Vagina (tissue), 2 donors: ENCODE results near the gene PPP2R3C. TPM values are rescaled to one million over a fixed set of nuclear protein-coding genes. Genes with fewer than 3 reads are reported as not detected.
"Not testable (repeated sequence)": the region's sequence is repeated elsewhere in the genome, so short reads cannot be mapped to it uniquely, and the experiment has no call there.

Source experiments
- DNase-seq, 2 donors: peaks; one replicate each; pipeline ENCODE4 v3.0.0-alpha.2; 2017; ENCODE audit errors: extremely low spot score in 2 of 2
- H3K27ac ChIP-seq: fragments of 200-600 bp; sonication (generic); one replicate; pipeline ENCODE4 v1.5.1; 2019
- H3K27me3 ChIP-seq: fragments of 200-600 bp; sonication (generic); one replicate; pipeline ENCODE4 v1.5.1; 2019
- H3K36me3 ChIP-seq, 2 donors: fragments of 200-600 bp; sonication (generic); one replicate each; pipeline ENCODE4 v1.5.1; 2017 to 2019
- H3K4me1 ChIP-seq: fragments of 200-600 bp; sonication (generic); one replicate; pipeline ENCODE4 v1.5.1; 2019
- H3K4me3 ChIP-seq, 2 donors: fragments of 200-600 bp; sonication (generic); 1 replicate in 1 of 2; 2 replicates in 1 of 2; pipeline ENCODE4 v1.5.1; 2016 to 2019
- H3K9me3 ChIP-seq: fragments of 200-600 bp; sonication (generic); one replicate; pipeline ENCODE4 v1.5.1; 2019
- POLR2A ChIP-seq, 2 donors: fragments of 450-650 bp; IDR thresholded peaks; one replicate each; pipeline ENCODE4 v1.6.1; 2017; ENCODE audit warnings: antibody characterized with exemption in 2 of 2, mild to moderate bottlenecking in 2 of 2, moderate library complexity in 2 of 2
- POLR2AphosphoS5 ChIP-seq, 2 donors: sonication (generic); formaldehyde crosslinking; IDR thresholded peaks; one replicate each; pipeline ENCODE4 v1.9.0; 2017; ENCODE audit warnings: antibody characterized with exemption in 2 of 2, mild to moderate bottlenecking in 2 of 2, low read depth in 1 of 2; ENCODE audit not compliant: insufficient read depth in 1 of 2
- intact Hi-C: fragments of 100-400 bp; cut with DNase I; formaldehyde crosslinking; loops from one replicate; pipeline ENCODE4 v1.15.1; 2023
- total RNA-seq: library from RNA; depleted of rRNA; stranded (reverse); fragments of >200 nt; gene quantifications from one replicate; pipeline ENCODE4 v1.2.3, GENCODE V29; 2016
- TF ChIP-seq, protein P1 (sequence below), 3 experiments: fragments of 450-650 bp in 2 of 3; fragments of 200-600 bp in 1 of 3; sonication (generic) in 1 of 3; IDR thresholded peaks; one replicate each; pipeline ENCODE4 v1.5.1; 2017 to 2019; ENCODE audit warnings: antibody characterized with exemption in 3 of 3, mild to moderate bottlenecking in 2 of 3, moderate library complexity in 2 of 3

The PPP2R3C gene
- total RNA-seq, 1 donor from 2014 or later: 14.5 TPM

DNA sequence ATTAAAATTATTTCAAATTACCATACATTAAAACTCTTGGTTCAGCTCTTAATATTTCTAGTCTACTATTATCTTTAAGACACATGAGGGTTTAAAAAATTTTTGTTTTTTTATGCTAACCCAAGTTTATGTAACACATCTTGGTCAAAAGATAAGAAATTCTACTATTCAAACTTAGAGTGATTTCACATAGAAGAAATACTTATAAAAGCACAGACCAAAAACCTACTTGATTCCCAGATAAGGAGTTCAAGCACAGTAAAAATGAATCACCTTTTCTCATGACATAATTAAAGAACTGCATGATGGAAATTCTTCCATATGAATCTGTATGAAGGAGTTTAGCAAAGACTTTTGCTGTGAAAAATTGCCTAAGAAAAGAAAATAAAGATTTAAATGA lies 13.9 kb downstream of the PPP2R3C start:
- Histone ChIP-seq H3K27me3 (no peaks in the 10 kb centered on the region), H3K4me3 (no peak overlapping the region), H3K4me1 (no peaks in the 10 kb centered on the region), H3K9me3 (no peaks in the 10 kb centered on the region), H3K36me3 (peaks cover 0 to 48% of the 10 kb centered on the region in 2 donors), H3K27ac (no peak overlapping the region)
- TF ChIP-seq POLR2AphosphoS5 (IDR thresholded peaks at IDR 0.05; ENCODE audit: insufficient read depth in 1 of 2, low read depth in 1 of 2): no peak
- intact Hi-C loops: no loop called here
- DNase-seq: no peak

DNA sequence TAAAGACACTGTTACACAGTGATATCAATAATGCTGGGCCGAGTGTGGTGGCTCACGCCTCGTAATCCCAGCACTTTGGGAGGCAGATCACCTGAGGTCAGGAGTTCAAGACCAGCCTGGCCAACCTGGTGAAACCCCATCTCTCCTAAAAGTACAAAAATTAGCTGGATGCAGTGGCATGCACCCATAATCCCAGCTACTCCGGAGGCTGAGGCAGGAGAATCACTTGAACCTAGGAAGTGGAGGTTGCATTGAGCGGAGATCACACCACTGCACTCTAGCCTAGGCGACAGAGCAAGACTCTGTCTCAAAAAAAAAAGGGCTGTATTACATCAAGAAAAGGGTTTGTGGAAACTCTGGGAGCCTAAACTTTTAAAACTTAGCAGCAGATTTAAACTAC lies 27.1 kb downstream of the PPP2R3C start:
- DNase-seq, H3K27me3 ChIP-seq, H3K4me3 ChIP-seq, H3K4me1 ChIP-seq, H3K9me3 ChIP-seq, H3K27ac ChIP-seq, intact Hi-C loops: not testable (repeated sequence)
- H3K36me3 ChIP-seq: peaks cover 3 to 81% of the 10 kb centered on the region in 2 donors

DNA sequence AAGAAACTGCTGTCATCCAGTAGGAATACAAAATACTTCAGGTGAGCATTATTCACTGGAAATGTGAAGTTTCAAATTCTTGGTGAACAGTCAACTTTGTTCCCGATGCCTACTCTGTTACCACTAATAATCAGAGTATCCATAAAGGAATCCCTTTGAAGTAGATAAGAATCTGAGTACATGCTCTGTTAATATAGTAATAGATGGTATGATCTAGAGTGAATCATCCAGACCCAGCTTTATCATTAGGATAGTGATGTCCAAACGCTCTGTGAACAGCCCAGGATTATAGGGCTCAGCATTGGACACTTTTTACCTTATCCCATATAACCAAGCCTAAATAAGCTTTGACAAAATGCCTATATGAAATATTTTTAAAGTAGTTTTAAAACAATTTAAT lies 33.3 kb downstream of the PPP2R3C start:
- no peaks in the 10 kb centered on the region for H3K27me3 ChIP-seq
- peaks cover 3 to 66% of the 10 kb centered on the region in 2 donors for H3K36me3 ChIP-seq
- no peaks in the 10 kb centered on the region for H3K9me3 ChIP-seq
- intact Hi-C loops: no loop called here
- no peak for DNase-seq
- H3K4me3 ChIP-seq: no peak overlapping the region
- H3K4me1 ChIP-seq: no peaks in the 10 kb centered on the region
- TF ChIP-seq, protein P1, sequence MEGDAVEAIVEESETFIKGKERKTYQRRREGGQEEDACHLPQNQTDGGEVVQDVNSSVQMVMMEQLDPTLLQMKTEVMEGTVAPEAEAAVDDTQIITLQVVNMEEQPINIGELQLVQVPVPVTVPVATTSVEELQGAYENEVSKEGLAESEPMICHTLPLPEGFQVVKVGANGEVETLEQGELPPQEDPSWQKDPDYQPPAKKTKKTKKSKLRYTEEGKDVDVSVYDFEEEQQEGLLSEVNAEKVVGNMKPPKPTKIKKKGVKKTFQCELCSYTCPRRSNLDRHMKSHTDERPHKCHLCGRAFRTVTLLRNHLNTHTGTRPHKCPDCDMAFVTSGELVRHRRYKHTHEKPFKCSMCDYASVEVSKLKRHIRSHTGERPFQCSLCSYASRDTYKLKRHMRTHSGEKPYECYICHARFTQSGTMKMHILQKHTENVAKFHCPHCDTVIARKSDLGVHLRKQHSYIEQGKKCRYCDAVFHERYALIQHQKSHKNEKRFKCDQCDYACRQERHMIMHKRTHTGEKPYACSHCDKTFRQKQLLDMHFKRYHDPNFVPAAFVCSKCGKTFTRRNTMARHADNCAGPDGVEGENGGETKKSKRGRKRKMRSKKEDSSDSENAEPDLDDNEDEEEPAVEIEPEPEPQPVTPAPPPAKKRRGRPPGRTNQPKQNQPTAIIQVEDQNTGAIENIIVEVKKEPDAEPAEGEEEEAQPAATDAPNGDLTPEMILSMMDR (IDR thresholded peaks at IDR 0.05): no peak
- no peak for TF ChIP-seq POLR2A (IDR thresholded peaks at IDR 0.05)
- TF ChIP-seq POLR2AphosphoS5 (IDR thresholded peaks at IDR 0.05; ENCODE audit: insufficient read depth in 1 of 2, low read depth in 1 of 2): no peak
- no peak overlapping the region for H3K27ac ChIP-seq

DNA sequence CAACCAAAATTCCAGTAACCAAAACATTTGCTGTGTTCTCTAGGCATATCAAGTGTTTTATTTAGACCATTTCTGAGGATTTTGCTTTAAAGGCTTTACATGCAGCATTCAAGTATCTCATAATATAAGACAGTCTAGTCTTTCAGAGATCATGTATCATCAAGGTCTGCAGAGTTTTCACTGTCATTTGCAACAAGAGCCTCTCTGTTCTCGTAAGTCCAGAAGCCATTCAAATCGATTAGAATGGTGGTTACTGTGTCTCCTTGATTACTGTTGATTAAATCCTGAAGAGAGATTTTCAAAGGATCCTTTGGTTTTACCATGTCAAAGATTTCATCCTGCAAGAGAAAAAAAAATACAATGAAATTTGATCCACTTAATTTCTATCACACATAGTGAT lies 36.3 kb downstream of the PPP2R3C start:
- no peaks in the 10 kb centered on the region for H3K9me3 ChIP-seq
- H3K4me3 ChIP-seq: no peak overlapping the region
- H3K36me3 ChIP-seq: peaks cover 0 to 68% of the 10 kb centered on the region in 2 donors
- intact Hi-C loops: no loop called here
- no peak for DNase-seq
- H3K27me3 ChIP-seq: no peaks in the 10 kb centered on the region
- no peaks in the 10 kb centered on the region for H3K4me1 ChIP-seq
- no peak overlapping the region for H3K27ac ChIP-seq
- TF ChIP-seq POLR2AphosphoS5 (IDR thresholded peaks at IDR 0.05; ENCODE audit: insufficient read depth in 1 of 2, low read depth in 1 of 2) (no peak), POLR2A (IDR thresholded peaks at IDR 0.05) (no peak)
- TF ChIP-seq, protein P1 (IDR thresholded peaks at IDR 0.05): no peak

DNA sequence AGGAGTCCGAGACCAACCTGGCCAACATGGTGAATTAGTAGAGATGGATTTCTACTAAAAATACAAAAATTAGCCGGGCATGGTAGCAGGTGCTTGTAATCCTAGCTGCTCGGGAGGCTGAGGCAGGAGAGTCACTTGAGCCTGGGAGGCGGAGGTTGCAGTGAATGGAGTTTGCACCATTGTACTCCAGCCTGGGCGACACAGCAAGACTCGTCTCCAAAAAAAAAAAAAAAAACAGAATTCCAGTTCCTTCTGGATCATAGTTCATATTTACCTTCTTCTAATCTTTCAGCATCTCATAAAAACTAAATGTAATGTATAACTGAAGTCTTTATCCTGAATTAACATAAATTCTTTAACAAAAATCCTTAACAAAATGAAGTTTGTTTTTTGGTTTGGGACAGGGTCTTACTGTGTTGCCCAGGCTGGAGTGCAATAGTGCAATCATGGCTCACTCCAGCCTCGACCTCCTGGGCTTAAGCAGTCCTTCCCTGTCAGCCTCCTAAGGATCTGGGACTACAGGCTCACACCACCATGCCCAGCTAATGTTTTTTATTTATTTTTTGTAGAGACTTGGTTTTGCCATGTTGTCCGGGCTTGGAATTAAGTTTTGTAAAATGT lies 38.1 kb downstream of the PPP2R3C start:
- no peaks in the 10 kb centered on the region for H3K27me3 ChIP-seq
- intact Hi-C loops: no loop called here
- peaks cover 0 to 77% of the 10 kb centered on the region in 2 donors for H3K36me3 ChIP-seq

DNA sequence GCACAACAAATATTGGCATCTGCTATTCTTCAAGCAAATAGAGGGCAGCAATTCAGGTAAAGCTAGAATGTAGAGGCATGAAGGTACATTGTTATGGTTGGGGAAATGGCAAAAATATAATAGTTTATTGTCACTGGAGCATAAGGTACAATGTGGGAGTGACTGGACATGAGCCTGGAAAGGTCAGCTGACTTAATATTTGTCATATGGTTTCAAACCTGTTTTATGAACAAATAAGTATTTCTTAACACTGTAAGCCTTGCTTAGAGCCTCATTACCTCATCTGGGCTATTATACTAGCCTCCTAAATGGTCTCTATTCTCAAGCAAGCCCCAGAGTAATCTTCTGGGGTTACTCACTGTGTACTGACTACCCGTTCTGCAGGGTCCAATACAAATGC lies 42.0 kb downstream of the PPP2R3C start:
- no peaks in the 10 kb centered on the region for H3K9me3 ChIP-seq
- DNase-seq: no peak
- H3K4me3 ChIP-seq: no peak overlapping the region
- peaks cover 0 to 54% of the 10 kb centered on the region in 2 donors for H3K36me3 ChIP-seq
- no peaks in the 10 kb centered on the region for H3K4me1 ChIP-seq
- no peaks in the 10 kb centered on the region for H3K27me3 ChIP-seq
- H3K27ac ChIP-seq: no peak overlapping the region
- no peak for TF ChIP-seq POLR2A (IDR thresholded peaks at IDR 0.05)
- no peak for TF ChIP-seq POLR2AphosphoS5 (IDR thresholded peaks at IDR 0.05; ENCODE audit: insufficient read depth in 1 of 2, low read depth in 1 of 2)
- TF ChIP-seq, protein P1 (IDR thresholded peaks at IDR 0.05): no peak
- intact Hi-C loops: no loop called here

More for the DNA sequence above, 38.1 kb downstream of the PPP2R3C start:
- H3K4me3 ChIP-seq: no peak overlapping the region
- no peak for DNase-seq
- no peaks in the 10 kb centered on the region for H3K4me1 ChIP-seq
- no peak overlapping the region for H3K27ac ChIP-seq
- no peaks in the 10 kb centered on the region for H3K9me3 ChIP-seq
- TF ChIP-seq POLR2AphosphoS5 (IDR thresholded peaks at IDR 0.05; ENCODE audit: insufficient read depth in 1 of 2, low read depth in 1 of 2) (no peak), POLR2A (IDR thresholded peaks at IDR 0.05) (no peak)
- TF ChIP-seq, protein P1 (IDR thresholded peaks at IDR 0.05): no peak
